Measurements from ENCODE around the gene NSUN3. TPM values are rescaled to one million over a fixed set of nuclear protein-coding genes. Genes with fewer than 3 reads are reported as not detected.

NSUN3 gene
- total and polyA plus RNA-seq, 12 donors = 3.3 to 9.6 (median 6.9) TPM

- no peak for ATAC-seq
- WGBS, 2 donors = 93 to 94% methylated on average over 5 of the region's 5 CpGs
- intact Hi-C loops (cut with DNase I) = no loop called here
Measured at GRCh38 chr3:94081884-94082283, 19.0 kb downstream of the NSUN3 start.

GRCh38 chr3:94082391-94082937, 19.6 kb downstream of the NSUN3 start:
- DNase-seq (no peak), ATAC-seq (no peak)
- Histone ChIP-seq H3K27me3 (no peaks in the 10 kb centered on the region), H3K27ac (no peak overlapping the region), H3K4me3 (no peak overlapping the region), H3K4me1 (peaks cover 0 to 4% (median 0%) of the 10 kb centered on the region in 9 donors), H3K36me3 (peaks cover 0 to 44% (median 0%) of the 10 kb centered on the region in 9 donors), H3K9me3 (no peaks in the 10 kb centered on the region)
- intact Hi-C loops (cut with DNase I) = no loop called here
- no peak for TF ChIP-seq CTCF (IDR thresholded peaks at IDR 0.05)
- WGBS, 2 donors = 78 to 83% methylated on average over 8 of the region's 8 CpGs

More at GRCh38 chr3:94081884-94082283, 19.0 kb downstream of the NSUN3 start:
- H3K4me1 ChIP-seq = peaks cover 0 to 4% (median 0%) of the 10 kb centered on the region in 9 donors
- no peak overlapping the region for H3K27ac ChIP-seq
- no peak for TF ChIP-seq CTCF (IDR thresholded peaks at IDR 0.05)
- no peaks in the 10 kb centered on the region for H3K9me3 ChIP-seq
- peaks cover 0 to 46% (median 0%) of the 10 kb centered on the region in 9 donors for H3K36me3 ChIP-seq
- no peaks in the 10 kb centered on the region for H3K27me3 ChIP-seq
- DNase-seq = no peak
- no peak overlapping the region for H3K4me3 ChIP-seq

GRCh38 chr3:94083261-94083660, 20.4 kb downstream of the NSUN3 start:
- Histone ChIP-seq H3K4me1 (peaks cover 0 to 4% (median 0%) of the 10 kb centered on the region in 9 donors), H3K27me3 (no peaks in the 10 kb centered on the region), H3K36me3 (peaks cover 0 to 49% (median 0%) of the 10 kb centered on the region in 9 donors), H3K27ac (no peak overlapping the region), H3K9me3 (no peaks in the 10 kb centered on the region), H3K4me3 (no peak overlapping the region)
- TF ChIP-seq CTCF (IDR thresholded peaks at IDR 0.05) = no peak
- intact Hi-C loops (cut with DNase I) = no loop called here
- WGBS, 2 donors = 90 to 95% methylated on average over 4 of the region's 4 CpGs
- ATAC-seq (no peak), DNase-seq (no peak)

- DNase-seq (no peak), ATAC-seq (no peak)
- Histone ChIP-seq H3K9me3 (no peaks in the 10 kb centered on the region), H3K4me3 (no peak overlapping the region), H3K36me3 (peaks cover 0 to 80% (median 0%) of the 10 kb centered on the region in 9 donors), H3K4me1 (no peaks in the 10 kb centered on the region), H3K27me3 (no peaks in the 10 kb centered on the region), H3K27ac (no peak overlapping the region)
- 73 to 88% methylated on average over 1 of the region's 1 CpG for WGBS, 2 donors
- no peak for TF ChIP-seq CTCF (IDR thresholded peaks at IDR 0.05)
- intact Hi-C loops (cut with DNase I) = no loop called here
Measured at GRCh38 chr3:94089126-94089525, 26.3 kb downstream of the NSUN3 start.

Data from heart right ventricle (tissue), 16 donors.